LNCAP (cell line): ENCODE results near the gene MS4A13.

Experiments used
- CTCF ChIP-seq: fragments of 450-650 bp; IDR thresholded peaks from 2 replicates; pipeline ENCODE4 v1.5.1; 2017; ENCODE audit warnings: mild to moderate bottlenecking

MS4A13 gene

GRCh38 chr11:60493454-60493853 is 21.7 kb upstream of the MS4A13 start:
- no peak for TF ChIP-seq CTCF

GRCh38 chr11:60498399-60498798 is 16.8 kb upstream of the MS4A13 start:
- TF ChIP-seq CTCF, result no peak

GRCh38 chr11:60498853-60499252 is 16.3 kb upstream of the MS4A13 start:
- TF ChIP-seq CTCF, result no peak

GRCh38 chr11:60500276-60500910 is 14.8 kb upstream of the MS4A13 start:
- no peak for TF ChIP-seq CTCF

GRCh38 chr11:60502221-60502775 is 12.9 kb upstream of the MS4A13 start:
- TF ChIP-seq CTCF, result no peak

- TF ChIP-seq CTCF, result no peak
These were observed 10.8 kb upstream of the MS4A13 start for GRCh38 chr11:60504219-60504905.

GRCh38 chr11:60511393-60511792 is 3.8 kb upstream of the MS4A13 start:
- TF ChIP-seq CTCF, result no peak
